ENCODE results near the gene SPEG.

- TF ChIP-seq POLR2A (IDR thresholded peaks at IDR 0.05) (no peak), POLR2AphosphoS5 (IDR thresholded peaks at IDR 0.05) (no peak)
These were observed 85.4 kb downstream of the SPEG start for GRCh38 chr2:219520079-219520478.
